Subcutaneous adipose tissue (tissue), 4 donors: Measurements from ENCODE around the gene ZCCHC4. TPM values are rescaled to one million over a fixed set of nuclear protein-coding genes. Genes with fewer than 3 reads are reported as not detected.

Source experiments
- total RNA-seq, 4 donors: library from RNA; depleted of rRNA; stranded (reverse); fragments of >200 nt; gene quantifications; one replicate each; pipeline ENCODE4 v1.1.0, GENCODE V29; 2016
- TF ChIP-seq, protein P1 (sequence below): fragments of 450-650 bp; IDR thresholded peaks from one replicate; pipeline ENCODE4 v1.5.1; 2016; ENCODE audit warnings: low read depth, mild to moderate bottlenecking, control low read depth, antibody characterized with exemption, moderate library complexity

The ZCCHC4 gene
- total RNA-seq, 4 donors from 2014 or later = 13.2 to 16.3 (median 15.0) TPM

DNA sequence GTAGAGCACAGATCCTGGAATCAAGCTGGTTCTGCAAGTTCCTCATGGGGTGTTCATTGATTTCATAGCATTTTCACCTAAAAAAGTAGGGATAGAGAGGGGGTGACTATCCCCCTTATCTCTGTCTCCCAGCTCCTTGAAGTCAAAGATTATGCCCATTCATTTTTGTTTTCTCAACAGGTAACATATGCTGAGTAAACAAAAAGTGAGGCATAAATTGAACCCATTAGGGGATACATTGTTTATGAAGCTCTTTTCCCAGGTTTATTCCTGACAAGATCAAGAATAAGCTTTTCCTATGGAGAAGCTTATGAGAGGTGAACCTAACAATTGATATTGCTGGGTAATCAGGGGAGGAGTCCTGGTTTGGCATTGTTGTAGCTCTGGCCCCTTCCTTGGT lies 55.3 kb downstream of the ZCCHC4 start:
- TF ChIP-seq, protein P1, sequence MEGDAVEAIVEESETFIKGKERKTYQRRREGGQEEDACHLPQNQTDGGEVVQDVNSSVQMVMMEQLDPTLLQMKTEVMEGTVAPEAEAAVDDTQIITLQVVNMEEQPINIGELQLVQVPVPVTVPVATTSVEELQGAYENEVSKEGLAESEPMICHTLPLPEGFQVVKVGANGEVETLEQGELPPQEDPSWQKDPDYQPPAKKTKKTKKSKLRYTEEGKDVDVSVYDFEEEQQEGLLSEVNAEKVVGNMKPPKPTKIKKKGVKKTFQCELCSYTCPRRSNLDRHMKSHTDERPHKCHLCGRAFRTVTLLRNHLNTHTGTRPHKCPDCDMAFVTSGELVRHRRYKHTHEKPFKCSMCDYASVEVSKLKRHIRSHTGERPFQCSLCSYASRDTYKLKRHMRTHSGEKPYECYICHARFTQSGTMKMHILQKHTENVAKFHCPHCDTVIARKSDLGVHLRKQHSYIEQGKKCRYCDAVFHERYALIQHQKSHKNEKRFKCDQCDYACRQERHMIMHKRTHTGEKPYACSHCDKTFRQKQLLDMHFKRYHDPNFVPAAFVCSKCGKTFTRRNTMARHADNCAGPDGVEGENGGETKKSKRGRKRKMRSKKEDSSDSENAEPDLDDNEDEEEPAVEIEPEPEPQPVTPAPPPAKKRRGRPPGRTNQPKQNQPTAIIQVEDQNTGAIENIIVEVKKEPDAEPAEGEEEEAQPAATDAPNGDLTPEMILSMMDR = no peak

DNA sequence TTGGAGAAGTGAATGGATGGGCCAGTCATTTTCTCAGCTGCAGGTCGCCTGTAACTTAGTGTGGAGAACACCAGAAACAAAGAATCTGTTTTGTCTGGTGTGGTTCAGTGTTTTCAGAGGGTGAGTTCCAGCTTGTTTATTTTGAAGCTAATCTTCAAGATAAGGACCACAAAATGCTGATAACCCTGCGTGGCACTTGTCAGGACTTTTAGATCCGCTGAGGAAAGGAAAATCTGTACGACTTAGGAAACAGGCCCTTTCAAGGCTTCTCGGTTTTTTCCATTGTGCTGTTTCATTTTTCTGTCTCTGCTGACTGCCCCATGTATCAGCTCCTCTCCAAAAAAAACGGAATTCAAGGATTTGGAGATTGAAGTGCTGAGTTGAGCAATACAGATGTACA lies 55.7 kb downstream of the ZCCHC4 start:
- TF ChIP-seq, protein P1 = no peak

DNA sequence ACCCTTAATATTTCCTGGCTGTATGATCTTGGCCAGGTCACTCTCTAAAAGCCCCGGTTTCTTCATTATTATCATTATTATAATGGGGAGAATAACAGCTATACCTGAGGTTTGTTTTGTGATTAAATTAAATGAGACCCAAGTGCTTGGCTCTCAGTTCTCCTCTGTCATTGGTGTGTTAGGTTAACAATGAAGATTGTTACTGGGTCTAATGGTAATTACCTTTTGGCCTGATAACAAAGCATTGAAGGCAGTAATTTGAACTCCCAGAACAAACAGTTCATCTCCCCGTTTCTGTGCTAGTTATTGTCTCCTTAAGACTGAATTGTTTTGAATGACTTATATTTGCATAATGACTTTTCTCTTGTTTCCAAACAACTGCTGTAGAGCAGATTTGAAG lies 57.7 kb downstream of the ZCCHC4 start:
- TF ChIP-seq, protein P1 = no peak

DNA sequence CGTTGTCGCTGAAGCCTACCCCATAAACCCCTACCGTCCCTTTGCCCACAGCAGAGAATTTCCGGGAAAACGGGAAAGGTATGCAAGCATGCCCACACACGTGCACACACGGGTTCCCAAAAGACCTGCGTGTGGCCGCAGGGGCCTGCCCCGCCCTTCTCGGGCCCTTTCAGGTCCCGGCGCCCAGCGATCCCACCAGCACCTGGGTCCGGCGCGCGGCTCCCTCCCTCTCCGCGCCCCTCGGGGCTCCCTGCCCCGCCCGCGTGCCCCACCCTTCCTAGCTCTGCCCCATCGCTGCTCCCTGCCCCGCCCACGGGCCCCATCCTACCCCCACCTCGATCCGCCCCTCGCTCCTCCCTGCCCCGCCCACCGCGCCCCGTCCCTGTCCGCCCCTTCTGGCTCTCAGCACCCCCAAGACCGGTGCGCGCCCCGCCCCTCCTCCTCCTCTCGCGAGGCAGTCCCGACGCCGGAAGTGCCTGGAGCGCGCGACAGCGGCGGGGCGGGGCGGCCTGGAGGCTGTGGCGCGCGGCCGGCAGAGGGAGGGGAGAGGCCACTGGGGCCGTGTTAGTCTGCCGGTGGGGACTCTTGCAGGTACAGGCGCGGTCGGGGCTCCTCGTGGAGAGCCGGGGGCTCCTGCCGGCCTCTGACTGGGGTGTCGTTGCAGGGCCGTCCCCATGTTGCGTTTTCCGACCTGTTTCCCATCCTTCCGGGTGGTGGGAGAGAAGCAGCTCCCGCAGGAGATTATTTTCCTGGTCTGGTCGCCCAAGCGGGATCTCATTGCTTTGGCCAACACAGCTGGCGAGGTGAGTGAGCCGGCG lies 64.4 kb downstream of the ZCCHC4 start, which contains the start of gene ANAPC4:
Gene ANAPC4 (plus strand): TSS at position 510 of the 818 bp plus-strand sequence. CDS start 165 bp downstream, at position 675.
- TF ChIP-seq, protein P1 = no peak

DNA sequence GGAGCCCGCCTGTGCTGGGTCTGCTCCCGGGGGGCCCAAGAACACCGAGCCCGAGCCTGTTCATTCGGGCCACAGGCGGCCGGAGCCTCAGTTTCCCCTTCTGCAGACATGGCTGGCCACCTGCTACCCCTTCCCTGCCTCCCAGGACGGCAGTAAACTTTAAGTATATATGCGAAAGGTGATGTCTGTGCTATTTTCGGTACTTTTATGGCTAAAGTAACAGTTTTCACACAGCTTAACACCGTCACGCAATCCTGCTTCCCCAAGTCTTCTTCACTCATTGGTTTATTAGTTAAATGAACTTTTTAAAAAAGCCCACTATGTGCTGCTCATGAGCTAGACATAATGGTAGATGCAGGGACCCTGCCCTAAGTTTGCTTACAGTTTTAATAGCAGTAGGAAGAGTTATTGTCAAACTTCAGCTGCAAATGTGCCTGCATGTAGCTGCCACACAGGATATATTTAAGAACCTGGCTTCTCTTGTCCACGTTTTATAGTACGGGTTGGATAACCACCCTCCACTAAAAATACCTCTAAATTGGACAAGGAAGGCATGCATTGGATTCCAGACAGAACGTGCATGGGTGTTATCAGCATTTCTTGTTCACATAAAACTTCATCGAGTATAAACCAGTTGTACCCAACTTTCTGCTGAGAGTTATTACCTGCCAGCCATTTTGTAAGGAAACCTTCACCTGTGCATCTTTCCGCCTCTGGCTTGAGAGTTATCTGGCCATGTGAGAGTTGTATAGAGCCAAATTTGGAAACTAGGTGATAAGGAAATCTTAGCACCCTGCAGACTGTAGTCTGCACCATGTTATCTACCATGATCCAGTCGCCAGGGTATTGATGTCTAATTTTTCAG lies 65.2 kb downstream of the ZCCHC4 start:
- TF ChIP-seq, protein P1 = no peak

DNA sequence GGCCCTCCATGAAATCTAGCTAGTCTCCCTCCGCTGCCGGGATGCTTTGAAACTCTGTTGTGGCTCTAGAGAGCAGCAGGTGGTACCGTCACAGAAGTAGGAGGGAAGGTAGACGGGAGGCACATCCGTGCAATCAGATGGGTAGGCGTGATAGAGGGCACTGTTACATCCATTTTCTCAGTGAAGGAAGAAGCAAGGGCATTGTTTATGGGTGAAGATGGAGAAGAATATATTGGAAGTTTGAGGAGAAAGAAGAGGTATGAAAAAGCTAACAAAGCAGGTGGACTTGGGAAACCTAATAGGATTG lies 65.8 kb downstream of the ZCCHC4 start:
- TF ChIP-seq, protein P1 = no peak

DNA sequence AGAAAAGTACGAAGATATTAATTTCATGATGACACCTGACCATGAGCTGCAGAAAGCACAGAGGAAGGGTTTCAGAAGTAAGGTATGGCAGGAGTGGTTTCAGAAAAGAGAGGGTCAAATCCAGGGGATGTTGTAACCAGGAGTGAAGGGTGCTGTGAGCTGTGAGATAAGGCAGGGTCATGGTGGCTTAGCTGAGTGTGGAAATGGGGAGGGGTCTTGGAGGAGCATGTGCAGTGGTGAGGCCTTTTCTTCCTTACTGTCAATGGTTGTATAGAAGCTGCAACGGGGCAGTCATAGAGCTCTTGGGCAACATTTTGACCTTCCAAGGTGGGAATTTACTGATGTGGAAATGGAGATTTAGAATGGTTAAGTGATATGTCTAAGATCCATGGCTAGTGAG lies 67.0 kb downstream of the ZCCHC4 start:
- TF ChIP-seq, protein P1 = no peak
